IMR-90 (cell line): ENCODE results near the gene IGBP1.
"Not testable (repeated sequence)": the region's sequence is repeated elsewhere in the genome, so short reads cannot be mapped to it uniquely, and the experiment has no call there.

ENCODE experiments used
- FOS ChIP-seq: fragments of 150-350 bp; IDR thresholded peaks from 2 replicates; pipeline ENCODE4 v1.6.1; 2016; ENCODE audit warnings: low read depth, low read length
- MAFK ChIP-seq: IDR thresholded peaks from 2 replicates; pipeline ENCODE4 v1.6.1; 2012; ENCODE audit warnings: low read depth, low read length, improper control_type of control experiment
- POLR2A ChIP-seq: IDR thresholded peaks from 2 replicates; pipeline ENCODE4 v1.6.1; 2012; ENCODE audit warnings: mild to moderate bottlenecking, low read depth, low read length
- TF ChIP-seq, protein P1 (sequence below): conservative IDR thresholded peaks from 2 replicates; pipeline ENCODE4 v1.5.1; 2012; ENCODE audit warnings: mild to moderate bottlenecking, low read depth, low read length, improper control_type of control experiment
- TF ChIP-seq, protein P2 (sequence below): fragments of 150-350 bp; IDR thresholded peaks from 2 replicates; pipeline ENCODE4 v1.6.1; 2016; ENCODE audit warnings: low read depth, mild to moderate bottlenecking, low read length, moderate library complexity, borderline replicate concordance
- TF ChIP-seq, protein P3 (sequence below): fragments of 150-350 bp; IDR thresholded peaks from 2 replicates; pipeline ENCODE4 v1.6.1; 2017; ENCODE audit warnings: mild to moderate bottlenecking, antibody characterized with exemption, low read length, low read depth

DNA sequence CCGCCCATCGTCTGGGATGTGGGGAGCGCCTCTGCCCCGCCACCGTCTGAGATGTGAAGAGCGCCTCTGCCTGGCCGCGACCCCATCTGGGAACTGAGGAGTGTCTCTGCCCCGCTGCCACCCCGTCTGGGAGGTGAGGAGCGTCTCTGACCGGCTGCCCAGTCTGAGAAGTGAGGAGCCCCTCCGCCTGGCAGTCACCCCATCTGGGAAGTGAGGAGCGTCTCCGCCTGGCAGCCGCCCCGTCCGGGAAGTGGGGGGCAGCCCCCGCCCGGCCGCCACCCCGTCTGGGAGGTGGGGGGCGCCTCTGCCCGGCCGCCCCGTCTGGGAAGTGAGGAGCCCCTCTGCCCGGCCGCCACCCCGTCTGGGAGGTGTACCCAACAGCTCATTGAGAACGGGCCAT, 10.2 kb upstream of the IGBP1 start:
- TF ChIP-seq MAFK, FOS, POLR2A: not testable (repeated sequence)
- TF ChIP-seq, protein P1, sequence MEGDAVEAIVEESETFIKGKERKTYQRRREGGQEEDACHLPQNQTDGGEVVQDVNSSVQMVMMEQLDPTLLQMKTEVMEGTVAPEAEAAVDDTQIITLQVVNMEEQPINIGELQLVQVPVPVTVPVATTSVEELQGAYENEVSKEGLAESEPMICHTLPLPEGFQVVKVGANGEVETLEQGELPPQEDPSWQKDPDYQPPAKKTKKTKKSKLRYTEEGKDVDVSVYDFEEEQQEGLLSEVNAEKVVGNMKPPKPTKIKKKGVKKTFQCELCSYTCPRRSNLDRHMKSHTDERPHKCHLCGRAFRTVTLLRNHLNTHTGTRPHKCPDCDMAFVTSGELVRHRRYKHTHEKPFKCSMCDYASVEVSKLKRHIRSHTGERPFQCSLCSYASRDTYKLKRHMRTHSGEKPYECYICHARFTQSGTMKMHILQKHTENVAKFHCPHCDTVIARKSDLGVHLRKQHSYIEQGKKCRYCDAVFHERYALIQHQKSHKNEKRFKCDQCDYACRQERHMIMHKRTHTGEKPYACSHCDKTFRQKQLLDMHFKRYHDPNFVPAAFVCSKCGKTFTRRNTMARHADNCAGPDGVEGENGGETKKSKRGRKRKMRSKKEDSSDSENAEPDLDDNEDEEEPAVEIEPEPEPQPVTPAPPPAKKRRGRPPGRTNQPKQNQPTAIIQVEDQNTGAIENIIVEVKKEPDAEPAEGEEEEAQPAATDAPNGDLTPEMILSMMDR = not testable (repeated sequence)
- TF ChIP-seq, protein P2, sequence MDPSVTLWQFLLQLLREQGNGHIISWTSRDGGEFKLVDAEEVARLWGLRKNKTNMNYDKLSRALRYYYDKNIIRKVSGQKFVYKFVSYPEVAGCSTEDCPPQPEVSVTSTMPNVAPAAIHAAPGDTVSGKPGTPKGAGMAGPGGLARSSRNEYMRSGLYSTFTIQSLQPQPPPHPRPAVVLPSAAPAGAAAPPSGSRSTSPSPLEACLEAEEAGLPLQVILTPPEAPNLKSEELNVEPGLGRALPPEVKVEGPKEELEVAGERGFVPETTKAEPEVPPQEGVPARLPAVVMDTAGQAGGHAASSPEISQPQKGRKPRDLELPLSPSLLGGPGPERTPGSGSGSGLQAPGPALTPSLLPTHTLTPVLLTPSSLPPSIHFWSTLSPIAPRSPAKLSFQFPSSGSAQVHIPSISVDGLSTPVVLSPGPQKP = not testable (repeated sequence)
- TF ChIP-seq, protein P3, sequence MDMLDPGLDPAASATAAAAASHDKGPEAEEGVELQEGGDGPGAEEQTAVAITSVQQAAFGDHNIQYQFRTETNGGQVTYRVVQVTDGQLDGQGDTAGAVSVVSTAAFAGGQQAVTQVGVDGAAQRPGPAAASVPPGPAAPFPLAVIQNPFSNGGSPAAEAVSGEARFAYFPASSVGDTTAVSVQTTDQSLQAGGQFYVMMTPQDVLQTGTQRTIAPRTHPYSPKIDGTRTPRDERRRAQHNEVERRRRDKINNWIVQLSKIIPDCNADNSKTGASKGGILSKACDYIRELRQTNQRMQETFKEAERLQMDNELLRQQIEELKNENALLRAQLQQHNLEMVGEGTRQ = not testable (repeated sequence)
